ENCODE measurements around the gene PTPN23. TPM values are rescaled to one million over a fixed set of nuclear protein-coding genes. Genes with fewer than 3 reads are reported as not detected.
A peak's percentile ranks its signal among the peaks of the same experiment; 100 is the strongest.

The PTPN23 gene
- total RNA-seq, 3 donors from 2014 or later, result 14.3 to 23.3 (median 18.4) TPM

DNA sequence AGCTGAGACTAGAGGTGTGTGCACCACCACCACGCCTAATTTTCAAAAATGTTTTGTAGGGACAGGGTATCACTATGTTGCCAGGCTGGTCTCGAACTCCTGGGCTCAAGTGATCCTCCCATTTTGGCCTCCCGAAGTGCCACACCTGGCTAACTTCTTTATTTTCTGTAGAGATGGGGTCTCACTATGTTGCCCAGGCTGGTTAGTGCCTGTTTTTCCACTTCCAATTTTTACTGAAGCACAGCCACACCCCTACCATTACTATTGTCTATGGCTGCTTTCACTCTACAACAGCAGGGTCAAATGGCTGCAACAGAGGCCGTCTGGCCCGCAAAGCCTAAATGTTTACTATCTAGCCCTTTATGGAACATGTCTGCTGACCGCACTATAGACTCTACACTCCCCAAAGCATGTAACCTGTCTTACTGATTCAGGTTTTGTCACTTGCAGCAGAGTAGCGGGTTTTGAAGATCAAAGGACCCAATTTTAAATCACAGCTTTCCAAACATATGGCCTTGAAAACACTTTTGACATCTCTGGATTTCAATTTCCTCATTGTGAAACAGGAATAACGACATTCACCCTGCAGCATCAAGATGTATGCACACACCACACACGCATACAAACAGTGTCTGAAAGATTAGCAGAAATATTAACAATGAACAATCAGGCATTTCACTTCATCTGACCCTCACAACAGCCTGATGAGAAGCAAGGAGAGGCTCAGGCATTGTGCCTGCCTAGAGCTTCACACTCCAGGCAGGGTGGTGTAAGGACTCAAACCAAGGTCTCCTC lies 48.9 kb downstream of the PTPN23 start:
- Histone ChIP-seq H3K27ac (peak overlapping the region in 1 of 2 donors; percentile 29), H3K36me3 (no peaks in the 10 kb centered on the region), H3K4me3 (no peak overlapping the region), H3K27me3 (no peaks in the 10 kb centered on the region), H3K4me1 (no peaks in the 10 kb centered on the region), H3K9me3 (no peaks in the 10 kb centered on the region)
- no peak for DNase-seq (ENCODE audit: low spot score in 2 of 2)
- TF ChIP-seq POLR2AphosphoS5 (IDR thresholded peaks at IDR 0.05), result no peak
- TF ChIP-seq CTCF (IDR thresholded peaks at IDR 0.05), result no peak
- intact Hi-C loops (cut with DNase I; ENCODE audit: low total_unique reads), result no loop called here

GRCh38 chr3:47430606-47431005 lies 49.8 kb downstream of the PTPN23 start:
- intact Hi-C loops (cut with DNase I; ENCODE audit: low total_unique reads), result no loop called here
- H3K9me3 ChIP-seq, result no peaks in the 10 kb centered on the region
- peak in 1 of 2 donors; percentile 11 for DNase-seq (ENCODE audit: low spot score in 2 of 2)
- H3K27ac ChIP-seq, result no peak overlapping the region
- H3K27me3 ChIP-seq, result no peaks in the 10 kb centered on the region
- H3K4me3 ChIP-seq, result no peak overlapping the region
- TF ChIP-seq CTCF (IDR thresholded peaks at IDR 0.05) (no peak), POLR2A (IDR thresholded peaks at IDR 0.05) (no peak), POLR2AphosphoS5 (IDR thresholded peaks at IDR 0.05) (no peak)
- H3K36me3 ChIP-seq, result no peaks in the 10 kb centered on the region
- H3K4me1 ChIP-seq, result no peaks in the 10 kb centered on the region

- DNase-seq (ENCODE audit: low spot score in 2 of 2), result no peak
- Histone ChIP-seq H3K4me1 (no peaks in the 10 kb centered on the region), H3K27me3 (no peaks in the 10 kb centered on the region), H3K27ac (no peak overlapping the region), H3K36me3 (no peaks in the 10 kb centered on the region), H3K9me3 (no peaks in the 10 kb centered on the region), H3K4me3 (no peak overlapping the region)
- intact Hi-C loops (cut with DNase I; ENCODE audit: low total_unique reads), result no loop called here
- no peak for TF ChIP-seq CTCF (IDR thresholded peaks at IDR 0.05)
- no peak for TF ChIP-seq POLR2A (IDR thresholded peaks at IDR 0.05)
- TF ChIP-seq POLR2AphosphoS5 (IDR thresholded peaks at IDR 0.05), result no peak
These were observed 50.4 kb downstream of the PTPN23 start for GRCh38 chr3:47431225-47431624.

GRCh38 chr3:47432673-47433072 lies 51.9 kb downstream of the PTPN23 start:
- Histone ChIP-seq H3K27me3 (no peaks in the 10 kb centered on the region), H3K27ac (peak overlapping the region in 1 of 2 donors; percentile 77), H3K9me3 (no peaks in the 10 kb centered on the region), H3K4me1 (no peaks in the 10 kb centered on the region), H3K36me3 (no peaks in the 10 kb centered on the region), H3K4me3 (no peak overlapping the region)
- peak in 1 of 2 donors; percentile 7 for DNase-seq (ENCODE audit: low spot score in 2 of 2)
- intact Hi-C loops (cut with DNase I; ENCODE audit: low total_unique reads), result no loop called here
- no peak for TF ChIP-seq CTCF (IDR thresholded peaks at IDR 0.05)
- TF ChIP-seq POLR2A (IDR thresholded peaks at IDR 0.05), result no peak
- TF ChIP-seq POLR2AphosphoS5 (IDR thresholded peaks at IDR 0.05), result no peak

- DNase-seq (ENCODE audit: low spot score in 2 of 2), result peak in 1 of 2 donors; percentile 62
- Histone ChIP-seq H3K27ac (peak overlapping the region; percentile 38 to 77), H3K27me3 (no peaks in the 10 kb centered on the region), H3K4me1 (no peaks in the 10 kb centered on the region), H3K9me3 (no peaks in the 10 kb centered on the region), H3K36me3 (no peaks in the 10 kb centered on the region), H3K4me3 (no peak overlapping the region)
- intact Hi-C loops (cut with DNase I; ENCODE audit: low total_unique reads), result no loop called here
- peak in 1 of 3 donors; percentile 65 for TF ChIP-seq POLR2AphosphoS5 (IDR thresholded peaks at IDR 0.05)
- no peak for TF ChIP-seq POLR2A (IDR thresholded peaks at IDR 0.05)
- no peak for TF ChIP-seq CTCF (IDR thresholded peaks at IDR 0.05)
These were observed 53.0 kb downstream of the PTPN23 start for GRCh38 chr3:47433796-47434195.

Measured in breast epithelium (tissue), 4 donors.